CD1c-positive myeloid dendritic cell (primary cell): ENCODE results near the gene KCNK15.

ENCODE experiments used
- DNase-seq: peaks from one replicate; pipeline ENCODE4 v3.0.0-alpha.2; 2016; ENCODE audit errors: extremely low spot score

Gene KCNK15

GRCh38 chr20:44788706-44789456 is 43.2 kb downstream of the KCNK15 start:
- no peak for DNase-seq

- no peak for DNase-seq
Measured at GRCh38 chr20:44790638-44791393, 45.2 kb downstream of the KCNK15 start.

DNA sequence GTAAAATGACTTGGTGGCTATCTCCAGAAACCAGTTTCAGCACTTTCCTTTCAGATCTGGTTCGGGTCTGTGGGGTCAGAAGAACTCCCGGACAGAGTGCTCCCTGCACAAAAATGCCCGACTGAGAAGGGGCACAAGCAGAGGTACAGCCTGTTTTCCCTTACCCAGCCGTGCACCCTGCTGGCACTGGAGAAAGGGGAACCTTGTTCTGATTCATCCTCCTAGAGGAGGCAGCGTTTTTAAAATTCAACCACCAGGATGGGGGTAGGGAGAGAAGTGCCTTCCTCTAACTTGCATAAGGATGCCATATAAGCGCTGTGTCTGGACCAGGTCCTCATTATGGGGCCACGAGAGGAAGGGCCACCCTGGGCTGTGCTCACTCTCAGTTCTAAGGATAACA is 47.1 kb downstream of the KCNK15 start:
- DNase-seq, result no peak

- DNase-seq, result no peak
Measured at GRCh38 chr20:44795836-44796235, 50.2 kb downstream of the KCNK15 start.

DNA sequence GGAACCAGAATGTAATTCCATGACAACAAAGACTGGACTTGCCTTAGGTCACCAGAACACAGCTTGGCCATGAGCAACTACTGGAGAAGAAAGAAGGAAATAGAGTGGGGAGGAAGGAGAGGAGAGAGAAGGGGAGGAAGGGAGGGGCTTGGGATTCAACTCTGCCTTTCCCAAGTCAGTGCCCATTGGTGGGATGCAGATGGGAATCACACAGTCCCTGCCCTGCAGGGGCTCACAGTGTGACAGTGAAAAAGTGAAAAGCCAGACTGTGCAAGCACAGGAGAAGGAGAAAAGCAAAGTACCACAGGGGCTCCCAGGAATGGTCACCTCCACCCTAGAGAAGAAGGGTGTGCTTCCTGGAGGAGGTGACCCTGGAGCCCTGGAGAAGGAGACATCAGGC is 50.6 kb downstream of the KCNK15 start:
- DNase-seq, result no peak

DNA sequence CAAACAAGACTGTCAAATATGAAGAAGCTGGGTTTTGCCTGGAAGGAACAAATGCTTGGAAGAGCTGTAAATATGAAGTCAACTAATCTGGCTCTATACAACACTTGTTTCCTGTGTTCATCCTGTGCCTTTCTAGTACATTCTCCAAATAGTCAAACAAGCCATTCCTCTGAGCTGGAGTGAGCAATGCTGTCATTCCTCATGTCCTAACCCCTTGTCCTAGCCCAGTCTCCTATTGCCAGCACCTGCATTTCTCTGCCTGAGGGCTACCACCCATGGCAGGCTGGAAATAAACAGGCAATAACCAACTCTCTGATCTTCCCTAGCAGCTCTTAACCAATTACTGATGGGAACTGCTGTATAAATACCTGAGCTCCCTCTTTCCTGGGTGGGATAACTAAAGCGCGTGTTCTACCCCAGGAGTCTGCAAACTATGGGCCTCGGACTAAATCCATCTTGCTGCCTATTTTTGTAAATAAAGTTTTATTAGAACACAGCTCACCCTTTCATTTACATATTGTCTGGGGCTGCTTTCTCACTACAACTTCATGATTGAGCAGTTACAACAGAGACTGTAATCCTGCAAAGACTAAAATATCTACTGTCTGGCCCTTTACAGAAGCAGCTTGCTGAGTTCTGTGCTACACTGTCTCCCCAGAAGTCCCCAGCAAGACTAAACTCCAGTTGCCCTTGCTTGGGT is 51.2 kb downstream of the KCNK15 start:
- no peak for DNase-seq

DNA sequence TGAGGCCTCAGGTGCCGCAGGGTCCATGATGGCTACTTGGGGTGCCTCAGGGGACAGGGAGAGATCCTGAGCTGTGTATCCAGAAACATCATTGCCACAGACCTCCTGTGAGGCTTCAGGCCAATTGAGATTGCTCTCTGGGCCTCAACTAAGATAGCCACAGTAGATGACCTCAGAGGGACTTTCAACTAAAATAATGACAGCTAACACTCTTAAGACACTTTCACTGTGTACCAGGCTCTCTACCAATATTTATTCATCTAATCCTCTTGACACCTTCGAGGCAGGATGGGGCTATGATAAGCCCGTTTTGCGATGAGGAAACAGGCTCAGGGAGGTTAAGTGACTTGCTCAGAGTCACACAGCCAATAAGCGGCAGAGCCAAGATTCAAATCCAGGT is 54.0 kb downstream of the KCNK15 start:
- no peak for DNase-seq

- no peak for DNase-seq
Measured at GRCh38 chr20:44800391-44801046, 54.9 kb downstream of the KCNK15 start.
